Loucy (cell line): Measurements from ENCODE around the gene ARHGAP10.

Source experiments
- H2AFZ ChIP-seq: fragments of 200-600 bp; sonication (generic); 2 replicates; pipeline ENCODE4 v1.6.0; 2016; ENCODE audit warnings: antibody characterized with exemption, mild to moderate bottlenecking, low read length, moderate library complexity
- H3F3A ChIP-seq: fragments of 200-600 bp; 2 replicates; pipeline ENCODE4 v1.6.0; 2016; ENCODE audit warnings: antibody characterized with exemption, low read depth, mild to moderate bottlenecking
- H3K27me3 ChIP-seq: fragments of 200-600 bp; sonication (generic); 2 replicates; pipeline ENCODE4 v1.6.1; 2014; ENCODE audit warnings: low read length, mild to moderate bottlenecking; ENCODE audit not compliant: insufficient read depth, poor library complexity, severe bottlenecking
- H3K36me3 ChIP-seq: fragments of 200-600 bp; sonication (generic); 2 replicates; pipeline ENCODE4 v1.6.1; 2016; ENCODE audit warnings: low read length; ENCODE audit not compliant: insufficient read depth
- H3K4me1 ChIP-seq: fragments of 200-600 bp; sonication (generic); 2 replicates; pipeline ENCODE4 v1.5.1; 2014; ENCODE audit warnings: low read length, mild to moderate bottlenecking; ENCODE audit not compliant: insufficient read depth, poor library complexity, severe bottlenecking
- H3K4me2 ChIP-seq: fragments of 200-600 bp; sonication (generic); 2 replicates; pipeline ENCODE4 v1.6.0; 2014; ENCODE audit warnings: antibody characterized with exemption, low read length, low read depth, mild to moderate bottlenecking; ENCODE audit not compliant: poor library complexity, severe bottlenecking
- H3K4me3 ChIP-seq: fragments of 200-600 bp; sonication (generic); 2 replicates; pipeline ENCODE4 v1.5.1; 2014; ENCODE audit warnings: low read length, mild to moderate bottlenecking, mixed read lengths; ENCODE audit not compliant: poor library complexity, severe bottlenecking
- H3K79me2 ChIP-seq: fragments of 200-600 bp; sonication (generic); 2 replicates; pipeline ENCODE4 v1.6.1; 2014; ENCODE audit warnings: low read length; ENCODE audit not compliant: insufficient read depth
- H3K9ac ChIP-seq: fragments of 200-600 bp; sonication (generic); 2 replicates; pipeline ENCODE4 v1.6.0; 2014; ENCODE audit warnings: mild to moderate bottlenecking, low read depth, low read length, moderate library complexity; ENCODE audit not compliant: poor library complexity, severe bottlenecking
- H3K9me2 ChIP-seq: fragments of 200-600 bp; sonication (generic); replicated peaks from 2 replicates; pipeline ENCODE4 v1.6.1; 2016; ENCODE audit warnings: low read depth, low read length, mixed read lengths
- H3K9me3 ChIP-seq: fragments of 200-600 bp; sonication (generic); 2 replicates; pipeline ENCODE4 v1.6.1; 2014; ENCODE audit warnings: mild to moderate bottlenecking, antibody characterized with exemption, low read length, low read depth; ENCODE audit not compliant: insufficient read depth
- H4K20me1 ChIP-seq: fragments of 200-600 bp; sonication (generic); 2 replicates; pipeline ENCODE4 v1.6.0; 2014; ENCODE audit warnings: antibody characterized with exemption, low read length, mild to moderate bottlenecking; ENCODE audit not compliant: insufficient read depth, poor library complexity, severe bottlenecking
- CTCF ChIP-seq: fragments of 200-600 bp; sonication (generic); conservative IDR thresholded peaks from 2 replicates; pipeline ENCODE4 v1.5.1; 2014; ENCODE audit warnings: mild to moderate bottlenecking, antibody characterized with exemption, low read length
- EZH2phosphoT487 ChIP-seq: fragments of 200-600 bp; IDR thresholded peaks from 2 replicates; pipeline ENCODE4 v1.6.1; 2018; ENCODE audit warnings: antibody characterized with exemption, mild to moderate bottlenecking, moderate library complexity, borderline replicate concordance

ARHGAP10 gene

GRCh38 chr4:148071009-148071408 lies 339.1 kb downstream of the ARHGAP10 start:
- H3K9ac ChIP-seq: no peak overlapping the region
- H3K36me3 ChIP-seq: peaks cover 33% of the 10 kb centered on the region; the same call in 1 of the 2 replicates
- no peak overlapping the region for H3K4me3 ChIP-seq
- H3K4me1 ChIP-seq: no peaks in the 10 kb centered on the region
- H3K9me3 ChIP-seq: no peaks in the 10 kb centered on the region
- H3K4me2 ChIP-seq: no peak overlapping the region
- no peaks in the 10 kb centered on the region for H3K27me3 ChIP-seq
- no peaks in the 10 kb centered on the region for H3K79me2 ChIP-seq
- no peak overlapping the region for H2AFZ ChIP-seq
- no peaks in the 10 kb centered on the region for H3K9me2 ChIP-seq
- no peak for TF ChIP-seq EZH2phosphoT487
- TF ChIP-seq CTCF: no peak
- no peaks in the 10 kb centered on the region for H4K20me1 ChIP-seq
- no peaks in the 10 kb centered on the region for H3F3A ChIP-seq

GRCh38 chr4:148072789-148073188 lies 340.9 kb downstream of the ARHGAP10 start:
- TF ChIP-seq CTCF (no peak), EZH2phosphoT487 (no peak)
- H3K4me1 ChIP-seq: no peaks in the 10 kb centered on the region

GRCh38 chr4:148073349-148073748 lies 341.5 kb downstream of the ARHGAP10 start:
- Histone ChIP-seq H3K9ac (no peak overlapping the region), H3K27me3 (no peaks in the 10 kb centered on the region), H4K20me1 (no peaks in the 10 kb centered on the region), H3F3A (no peaks in the 10 kb centered on the region), H3K9me3 (no peaks in the 10 kb centered on the region), H3K9me2 (no peaks in the 10 kb centered on the region), H3K4me2 (no peak overlapping the region), H3K4me3 (no peak overlapping the region), H3K79me2 (no peaks in the 10 kb centered on the region), H2AFZ (no peak overlapping the region), H3K4me1 (no peaks in the 10 kb centered on the region), H3K36me3 (peaks cover 28% of the 10 kb centered on the region; the same call in 1 of the 2 replicates)
- TF ChIP-seq EZH2phosphoT487: no peak
- no peak for TF ChIP-seq CTCF

More at GRCh38 chr4:148072789-148073188, 340.9 kb downstream of the ARHGAP10 start:
- H4K20me1 ChIP-seq: no peaks in the 10 kb centered on the region
- H3K36me3 ChIP-seq: peaks cover 28% of the 10 kb centered on the region; the same call in 1 of the 2 replicates
- H3K27me3 ChIP-seq: no peaks in the 10 kb centered on the region
- no peaks in the 10 kb centered on the region for H3K9me3 ChIP-seq
- H2AFZ ChIP-seq: no peak overlapping the region
- H3K4me3 ChIP-seq: no peak overlapping the region
- H3K9ac ChIP-seq: no peak overlapping the region
- no peaks in the 10 kb centered on the region for H3K9me2 ChIP-seq
- no peaks in the 10 kb centered on the region for H3F3A ChIP-seq
- no peak overlapping the region for H3K4me2 ChIP-seq
- no peaks in the 10 kb centered on the region for H3K79me2 ChIP-seq
